Stimulated activated CD4-positive, alpha-beta T cell treated with anti-CD3 and anti-CD28 coated beads, Interleukin-1b, Interleukin-23, amount 100 ng/mL, for 48 hours (primary cell): ENCODE data around the gene SMARCB1.

Experiments used
- DNase-seq: peaks from one replicate; pipeline ENCODE4 v3.0.0-alpha.2; 2020

SMARCB1 gene

DNA sequence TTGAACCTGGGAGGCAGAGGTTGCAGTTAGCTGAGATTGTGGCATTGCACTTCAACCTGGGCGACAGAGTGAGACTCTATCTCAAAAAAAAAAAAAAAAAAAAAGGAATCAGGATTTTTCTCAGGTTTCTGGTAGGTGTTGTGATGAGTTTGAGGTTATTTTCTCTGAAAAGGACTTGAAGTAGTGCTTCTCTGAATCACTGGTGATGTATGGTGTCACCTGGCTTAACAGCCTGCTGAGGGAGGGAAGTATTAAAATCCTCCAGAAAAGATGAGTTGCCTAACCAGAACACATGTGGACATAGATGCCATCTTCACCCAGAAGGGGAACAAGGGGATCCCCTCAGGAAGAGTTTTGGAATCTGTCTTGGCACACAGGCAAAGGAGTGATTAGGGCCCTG lies 20.1 kb downstream of the SMARCB1 start:
- no peak for DNase-seq

DNA sequence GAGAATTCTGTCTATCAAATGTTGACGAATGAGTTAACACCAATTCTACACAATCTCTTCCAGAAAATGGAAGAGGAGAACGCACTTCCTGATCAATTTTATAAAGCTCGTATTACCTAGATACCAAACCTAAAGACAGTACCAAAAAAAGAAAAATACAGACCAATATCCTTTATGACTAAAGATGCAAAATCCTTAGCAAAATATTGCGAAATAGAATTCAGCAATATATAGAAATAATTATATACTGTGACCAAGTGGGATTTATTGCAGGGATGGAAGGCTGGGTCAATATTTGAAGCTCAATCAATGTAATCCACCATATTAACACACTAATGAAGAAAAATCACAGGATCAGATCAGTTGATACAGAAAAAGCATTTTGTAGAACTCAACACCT lies 25.6 kb downstream of the SMARCB1 start:
- no peak for DNase-seq

GRCh38 chr22:23815541-23816155 lies 28.9 kb downstream of the SMARCB1 start:
- no peak for DNase-seq

DNA sequence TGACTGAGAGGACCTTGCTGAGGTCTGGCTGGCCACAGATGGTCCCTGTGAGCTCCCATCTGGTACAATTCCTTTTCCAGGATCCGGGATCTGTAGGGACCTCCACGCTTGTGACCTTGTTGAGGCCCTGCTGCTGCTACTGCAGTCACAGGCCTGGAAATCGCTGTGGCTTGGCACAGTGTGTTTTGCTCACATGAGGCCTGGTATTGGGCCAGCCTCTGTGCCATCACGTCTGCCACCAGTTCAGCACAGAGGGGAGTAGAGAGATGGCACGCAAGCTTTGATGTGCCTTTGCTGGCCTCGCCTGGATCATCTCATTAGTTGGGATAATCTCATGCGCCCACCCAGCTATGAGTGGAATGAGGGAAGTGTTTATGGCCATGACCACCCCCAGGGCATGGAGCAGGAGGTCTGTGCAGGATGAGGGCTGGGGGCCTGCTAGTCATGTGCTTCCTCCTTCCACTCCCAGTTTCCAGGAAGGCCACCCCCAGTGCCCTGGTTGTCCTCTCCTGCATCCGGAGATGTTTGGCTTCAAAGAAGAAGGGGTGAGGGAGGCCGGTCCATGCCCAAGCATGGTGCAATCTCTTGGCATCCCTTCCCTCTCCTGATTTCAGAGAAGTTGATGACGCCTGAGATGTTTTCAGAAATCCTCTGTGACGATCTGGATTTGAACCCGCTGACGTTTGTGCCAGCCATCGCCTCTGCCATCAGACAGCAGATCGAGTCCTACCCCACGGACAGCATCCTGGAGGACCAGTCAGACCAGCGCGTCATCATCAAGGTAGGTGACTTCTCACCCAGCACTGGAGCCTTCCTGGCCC lies 29.6 kb downstream of the SMARCB1 start:
- no peak for DNase-seq

DNA sequence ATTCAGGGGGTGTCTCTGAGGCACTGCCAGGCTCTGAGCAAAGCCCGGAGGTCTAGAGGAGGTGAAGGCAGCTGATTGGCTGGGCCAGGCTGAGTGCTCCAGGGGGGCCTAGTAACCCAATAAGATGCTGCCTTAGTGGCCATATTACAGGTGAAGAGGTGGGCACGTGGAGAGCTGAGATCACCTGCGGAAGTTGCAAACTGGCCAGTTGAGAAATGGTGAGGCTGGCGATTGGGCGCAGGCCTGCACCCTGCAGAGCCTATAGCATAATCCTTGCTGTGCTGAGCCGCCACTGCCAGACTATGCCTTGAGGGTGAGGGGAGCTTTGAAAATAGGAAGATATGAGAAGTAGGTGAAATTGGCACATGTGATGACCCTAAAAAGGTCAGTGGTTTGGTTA lies 30.4 kb downstream of the SMARCB1 start:
- no peak for DNase-seq

DNA sequence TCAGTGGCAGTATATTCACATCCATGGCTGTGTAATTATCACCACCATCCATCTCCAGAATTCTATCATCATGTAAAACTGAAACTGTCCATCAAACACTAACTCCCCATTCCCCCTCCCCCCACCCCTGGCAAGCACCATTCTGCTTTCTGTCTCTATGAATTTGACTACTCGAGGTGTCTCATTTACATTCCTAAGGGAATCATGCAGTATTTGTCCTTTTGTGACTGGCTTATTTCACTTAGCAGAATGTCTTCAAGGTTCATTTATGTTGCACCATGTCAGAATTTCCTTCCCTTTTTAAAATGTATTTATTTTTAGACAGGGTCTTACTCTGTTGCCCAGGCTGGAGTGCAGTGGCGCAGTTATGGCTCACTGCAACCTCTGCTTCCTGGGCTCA lies 31.8 kb downstream of the SMARCB1 start:
- DNase-seq: no peak

DNA sequence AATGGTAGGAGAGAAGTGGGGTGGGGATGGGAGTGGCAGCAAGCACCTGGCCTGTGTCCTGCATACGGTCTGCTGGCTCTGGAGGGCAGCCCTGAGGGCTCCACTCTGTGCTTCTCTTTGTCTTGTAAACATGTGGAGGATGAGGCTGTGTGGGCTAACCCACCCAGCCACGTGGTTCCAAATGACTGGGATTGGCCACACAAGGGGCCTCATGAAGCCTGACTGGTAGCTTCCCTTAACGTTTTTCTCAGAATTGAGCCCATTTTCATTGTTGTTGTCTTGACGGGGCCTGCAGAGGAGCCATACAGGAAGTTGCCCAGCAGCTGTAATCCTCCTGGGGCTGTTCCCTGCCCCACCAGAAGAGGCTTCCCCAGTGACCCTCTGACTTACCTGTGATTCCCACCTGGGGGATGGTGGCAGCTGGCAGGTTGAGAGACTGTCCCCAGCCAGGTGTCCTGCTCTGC lies 34.0 kb downstream of the SMARCB1 start:
- no peak for DNase-seq

DNA sequence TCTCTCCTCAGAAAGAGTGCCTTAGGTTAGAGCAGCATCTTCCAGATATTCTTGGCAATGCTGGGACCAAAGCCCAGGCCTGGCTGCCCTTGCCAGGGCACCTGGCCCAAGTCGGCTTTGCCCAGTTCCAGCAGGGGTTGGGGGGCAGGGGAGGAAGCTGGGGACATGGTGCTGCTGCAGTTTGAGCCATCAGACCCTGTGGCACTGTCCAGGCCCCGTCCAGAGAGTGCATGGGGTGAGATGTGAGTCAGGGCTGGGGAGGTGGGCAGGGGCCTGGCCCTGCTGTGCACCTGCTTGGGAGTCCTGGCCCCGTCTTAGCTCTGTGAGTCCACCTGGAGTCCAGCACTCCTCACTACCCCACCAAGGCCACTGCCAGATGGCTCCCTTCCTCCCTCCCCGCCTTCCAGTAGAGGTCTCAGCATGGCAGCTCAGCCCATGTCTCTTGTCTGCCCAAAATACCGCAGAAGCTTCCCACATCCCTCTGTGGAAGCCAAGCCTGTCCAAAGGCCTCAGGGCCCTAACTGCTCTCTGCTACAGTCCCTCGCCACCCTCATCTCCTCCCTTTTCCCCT lies 35.4 kb downstream of the SMARCB1 start:
- DNase-seq: no peak

- DNase-seq: no peak
Observed at GRCh38 chr22:23823331-23823791, 36.6 kb downstream of the SMARCB1 start.

DNA sequence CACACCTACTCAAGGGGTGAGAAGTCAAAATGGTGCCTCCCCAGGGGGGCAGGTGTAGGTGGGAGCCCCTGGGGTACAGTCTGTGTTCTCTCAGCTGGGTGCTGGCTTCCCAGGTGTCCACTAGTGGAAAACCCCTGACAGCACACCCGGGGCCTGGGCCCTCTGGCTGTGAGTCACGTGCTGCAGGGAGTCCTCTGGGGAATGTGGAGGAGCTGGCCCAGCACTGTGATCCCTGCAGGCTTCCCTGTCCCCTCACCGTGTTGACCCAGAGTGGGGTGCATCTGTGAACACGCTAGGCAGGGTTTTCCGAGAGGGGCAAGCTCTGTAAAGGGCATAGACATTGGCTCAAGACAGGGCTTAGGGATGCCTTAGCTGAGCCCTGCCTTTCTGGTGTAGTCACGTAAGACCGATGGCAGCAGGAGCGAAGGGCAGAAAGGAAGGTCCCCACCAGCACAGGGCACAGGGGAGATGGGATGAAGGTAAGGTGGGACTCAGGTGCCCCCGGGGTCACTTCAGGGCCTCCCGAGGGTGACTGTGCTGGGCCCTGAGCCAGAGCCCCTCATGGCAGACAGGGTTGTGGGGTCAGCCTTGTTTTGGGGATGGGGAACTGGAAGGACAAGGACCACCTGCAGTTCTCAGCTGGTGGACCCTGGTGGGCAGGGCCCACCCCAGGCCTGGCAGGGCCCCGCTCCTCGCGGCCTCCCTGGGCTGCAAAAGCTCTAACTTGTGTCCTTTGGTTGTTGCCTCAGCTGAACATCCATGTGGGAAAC lies 37.9 kb downstream of the SMARCB1 start:
- DNase-seq: no peak

DNA sequence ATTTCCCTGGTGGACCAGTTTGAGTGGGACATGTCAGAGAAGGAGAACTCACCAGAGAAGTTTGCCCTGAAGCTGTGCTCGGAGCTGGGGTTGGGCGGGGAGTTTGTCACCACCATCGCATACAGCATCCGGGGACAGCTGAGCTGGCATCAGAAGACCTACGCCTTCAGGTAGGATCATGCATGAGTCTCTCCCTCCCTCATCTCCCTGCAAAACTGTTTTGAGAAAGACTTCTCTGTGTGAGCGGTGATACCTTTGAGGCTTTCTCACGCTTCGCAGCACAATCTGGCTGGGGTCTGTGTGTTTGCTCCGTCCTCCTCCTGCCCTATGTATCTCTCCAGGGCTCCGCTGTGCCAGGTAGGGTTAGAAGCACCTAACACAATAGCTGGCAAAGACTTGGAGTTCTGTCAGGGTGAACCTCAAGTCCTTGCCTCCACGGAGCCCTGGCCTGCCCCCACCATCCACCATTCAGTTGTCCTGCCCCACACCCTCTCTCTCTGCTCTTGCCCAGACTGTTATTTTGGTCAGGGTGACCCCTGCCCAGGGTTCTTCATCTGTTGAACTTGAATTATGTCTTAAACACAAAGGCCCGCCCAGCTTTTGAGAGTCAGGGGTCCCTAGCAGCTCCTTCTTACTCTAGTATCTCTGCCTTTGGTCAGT lies 38.6 kb downstream of the SMARCB1 start:
- DNase-seq: no peak

- DNase-seq: no peak
Observed at GRCh38 chr22:23826510-23827350, 40.0 kb downstream of the SMARCB1 start.

DNA sequence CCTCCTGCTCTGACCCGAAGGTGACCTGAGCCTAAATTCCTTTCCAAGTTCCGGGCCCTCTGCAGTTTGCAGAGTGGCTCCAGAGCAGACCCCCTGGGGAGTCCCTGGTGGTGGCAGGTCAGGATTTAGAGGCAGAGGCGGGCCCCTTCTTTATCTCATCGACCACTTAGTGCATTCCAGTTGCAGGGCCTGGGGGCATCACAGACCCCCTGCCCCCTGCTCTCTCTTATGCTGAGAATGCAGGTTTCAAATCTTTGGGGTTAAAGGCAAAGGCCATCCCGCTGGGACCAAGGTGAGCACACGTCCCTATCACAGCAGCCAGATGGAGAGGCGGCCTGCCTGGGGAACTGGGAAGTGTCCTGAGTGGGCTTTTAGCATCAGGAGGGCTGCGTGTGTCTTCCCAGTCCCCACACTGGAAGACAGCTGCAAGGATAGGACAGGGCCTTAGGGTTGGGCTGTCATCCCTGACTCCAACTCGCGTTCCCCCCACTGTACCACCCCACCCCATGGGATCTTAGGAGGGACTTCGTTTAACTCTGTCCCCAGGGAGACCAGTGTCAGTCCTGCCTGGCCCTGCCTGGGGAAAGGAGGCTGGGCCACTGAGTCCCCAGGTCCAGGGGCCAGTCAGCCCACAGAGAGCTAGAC lies 40.7 kb downstream of the SMARCB1 start:
- no peak for DNase-seq

DNA sequence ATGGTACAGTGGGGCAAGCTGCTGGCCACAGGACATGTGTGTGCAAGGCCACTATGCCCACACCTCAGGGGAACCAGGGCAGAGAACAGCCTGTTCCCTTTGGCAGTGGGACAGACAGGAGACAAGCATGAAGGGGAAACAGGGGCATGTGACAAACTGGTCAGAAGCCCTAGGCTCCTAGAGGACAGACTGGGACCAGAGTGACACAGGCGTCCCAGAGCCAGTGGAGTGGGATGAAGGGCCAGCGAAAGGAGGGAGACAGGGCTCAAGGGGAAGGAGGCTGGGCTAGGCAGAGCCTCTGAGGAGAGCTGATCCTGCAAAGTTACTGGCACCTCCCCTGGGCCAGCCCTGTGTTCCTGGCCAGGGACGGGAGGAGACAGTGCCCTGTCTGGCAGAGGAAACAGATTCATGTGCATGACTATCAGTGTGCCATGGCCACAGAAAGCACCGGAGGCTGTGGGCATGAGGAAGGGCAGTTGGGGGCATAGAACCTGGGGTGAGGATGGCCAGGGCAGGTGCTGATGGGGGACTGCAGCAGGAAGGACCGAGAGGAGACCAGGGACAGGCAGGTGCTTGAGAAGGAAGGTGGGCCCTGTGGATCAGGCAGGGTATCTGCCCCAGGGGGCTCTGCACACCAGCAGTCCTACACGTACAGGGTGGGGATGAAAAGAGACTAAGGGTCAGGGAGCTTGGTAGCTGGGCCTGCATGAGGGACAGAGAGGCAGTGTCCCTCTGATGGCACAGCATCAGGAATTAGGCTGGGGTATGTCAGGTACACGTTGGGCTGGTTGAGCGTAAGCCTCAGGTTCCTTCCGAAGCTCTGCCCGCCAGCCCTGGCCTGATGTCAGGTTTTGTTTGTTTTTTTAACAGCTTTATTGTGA lies 42.3 kb downstream of the SMARCB1 start:
- no peak for DNase-seq

DNA sequence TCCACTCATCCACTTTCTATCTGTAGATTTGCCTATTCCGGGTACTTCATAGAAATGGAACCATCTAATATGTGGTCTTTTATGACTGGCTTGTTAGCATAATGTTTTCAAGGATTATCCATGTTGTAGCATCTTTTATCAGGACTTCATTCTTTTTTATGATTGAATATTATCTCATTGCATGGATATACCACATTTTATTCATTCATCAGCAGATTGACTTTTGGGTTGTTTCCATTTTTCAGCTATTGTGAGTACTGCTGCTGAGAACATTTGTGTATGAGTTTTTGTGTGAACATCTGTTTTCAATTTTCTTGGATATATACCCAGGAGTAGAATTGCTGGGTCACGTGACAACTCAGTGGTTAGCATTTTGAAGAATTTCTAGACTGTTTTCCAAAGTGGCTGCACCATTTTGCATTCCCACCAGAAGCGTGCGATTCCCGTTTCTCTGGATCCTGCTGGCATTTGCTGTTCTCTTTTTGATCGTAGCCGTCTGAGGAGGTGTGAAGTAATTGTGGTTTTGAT lies 43.1 kb downstream of the SMARCB1 start:
- DNase-seq: no peak

- DNase-seq: no peak
Observed at GRCh38 chr22:23831261-23831660, 44.5 kb downstream of the SMARCB1 start.

- DNase-seq: no peak
Observed at GRCh38 chr22:23831781-23832180, 45.0 kb downstream of the SMARCB1 start.

GRCh38 chr22:23832226-23833016 lies 45.7 kb downstream of the SMARCB1 start:
- no peak for DNase-seq
